OCI-LY3 (cell line): ENCODE measurements around the gene GOLGA2.

Experiments used
- H2AFZ ChIP-seq: fragments of 200-600, 300-600 bp; shearing (Covaris generic); 2 replicates; pipeline ENCODE4 v1.6.0; 2014; ENCODE audit warnings: antibody characterized with exemption, low read depth, low read length
- H3K27ac ChIP-seq: fragments of 200-600, 300-600 bp; sonication (generic); 2 replicates; pipeline ENCODE4 v1.5.1; 2014; ENCODE audit warnings: mild to moderate bottlenecking, low read length, moderate library complexity, mixed read lengths
- H3K27me3 ChIP-seq: fragments of 200-600, 300-600 bp; sonication (generic); 2 replicates; pipeline ENCODE4 v1.6.1; 2014; ENCODE audit warnings: low read depth, low read length, mixed read lengths
- H3K36me3 ChIP-seq: fragments of 200-600, 300-600 bp; sonication (generic); replicated peaks from 2 replicates; pipeline ENCODE3; 2014; ENCODE audit warnings: low read depth, low read length, mixed read lengths
- H3K4me1 ChIP-seq: fragments of 300-600, 200-600 bp; sonication (generic); 2 replicates; pipeline ENCODE4 v1.6.1; 2014; ENCODE audit warnings: low read length, mixed read lengths
- H3K4me2 ChIP-seq: fragments of 200-600, 300-600 bp; sonication (generic); 2 replicates; pipeline ENCODE4 v1.6.1; 2014; ENCODE audit warnings: low read length, mixed read lengths
- H3K4me3 ChIP-seq: fragments of 300-600, 200-600 bp; sonication (generic); 2 replicates; pipeline ENCODE4 v1.5.1; 2014; ENCODE audit warnings: antibody characterized with exemption, mild to moderate bottlenecking, low read length, moderate library complexity
- H3K79me2 ChIP-seq: fragments of 300-600, 200-600 bp; shearing (Covaris generic); 2 replicates; pipeline ENCODE4 v1.6.1; 2014; ENCODE audit warnings: mild to moderate bottlenecking, low read length, mixed read lengths
- H3K9ac ChIP-seq: fragments of 300-600, 200-600 bp; shearing (Covaris generic); 2 replicates; pipeline ENCODE4 v1.6.0; 2014; ENCODE audit warnings: mild to moderate bottlenecking, low read length, moderate library complexity
- H3K9me3 ChIP-seq: fragments of 200-600, 300-600 bp; shearing (Covaris generic); 2 replicates; pipeline ENCODE4 v1.6.1; 2014; ENCODE audit warnings: low read length, mixed read lengths; ENCODE audit not compliant: insufficient read depth
- H4K20me1 ChIP-seq: fragments of 200-600, 300-600 bp; sonication (generic); 2 replicates; pipeline ENCODE4 v1.6.1; 2016; ENCODE audit warnings: low read length, mixed read lengths; ENCODE audit not compliant: insufficient read depth
- CTCF ChIP-seq: fragments of 200-600, 300-600 bp; sonication (generic); IDR thresholded peaks from 2 replicates; pipeline ENCODE4 v1.5.1; 2014; ENCODE audit warnings: antibody characterized with exemption, low read length, low read depth
- EZH2phosphoT487 ChIP-seq: fragments of 200-600 bp; shearing (Covaris generic); IDR thresholded peaks from 2 replicates; pipeline ENCODE4 v1.6.1; 2018; ENCODE audit warnings: antibody characterized with exemption, mixed run types, low read depth

The GOLGA2 gene

GRCh38 chr9:128265348-128265847 is 10.4 kb downstream of the GOLGA2 start:
- Histone ChIP-seq H3K4me3 (no peak overlapping the region), H3K9ac (no peak overlapping the region), H3K4me1 (no peaks in the 10 kb centered on the region), H2AFZ (no peak overlapping the region), H3K9me3 (no peaks in the 10 kb centered on the region), H3K79me2 (no peaks in the 10 kb centered on the region), H3K4me2 (no peak overlapping the region), H3K36me3 (no peaks in the 10 kb centered on the region), H3K27ac (no peak overlapping the region), H3K27me3 (no peaks in the 10 kb centered on the region), H4K20me1 (no peaks in the 10 kb centered on the region)
- TF ChIP-seq CTCF (no peak), EZH2phosphoT487 (no peak)

- no peak overlapping the region for H2AFZ ChIP-seq
- TF ChIP-seq EZH2phosphoT487 (no peak), CTCF (no peak)
Measured at GRCh38 chr9:128262687-128263086, 13.1 kb downstream of the GOLGA2 start.

GRCh38 chr9:128260340-128260739 is 15.5 kb downstream of the GOLGA2 start:
- TF ChIP-seq EZH2phosphoT487 = no peak
- TF ChIP-seq CTCF = no peak
- no peak overlapping the region for H3K27ac ChIP-seq
- no peak overlapping the region for H3K4me2 ChIP-seq
- no peaks in the 10 kb centered on the region for H3K4me1 ChIP-seq
- H3K36me3 ChIP-seq = no peaks in the 10 kb centered on the region
- H3K9me3 ChIP-seq = no peaks in the 10 kb centered on the region
- no peak overlapping the region for H3K9ac ChIP-seq
- H3K27me3 ChIP-seq = no peaks in the 10 kb centered on the region
- no peaks in the 10 kb centered on the region for H3K79me2 ChIP-seq
- H4K20me1 ChIP-seq = no peaks in the 10 kb centered on the region
- no peak overlapping the region for H2AFZ ChIP-seq
- H3K4me3 ChIP-seq = no peak overlapping the region

More at GRCh38 chr9:128262687-128263086, 13.1 kb downstream of the GOLGA2 start:
- H3K9ac ChIP-seq = no peak overlapping the region
- no peaks in the 10 kb centered on the region for H3K27me3 ChIP-seq
- H3K4me2 ChIP-seq = no peak overlapping the region
- no peaks in the 10 kb centered on the region for H3K79me2 ChIP-seq
- H4K20me1 ChIP-seq = no peaks in the 10 kb centered on the region
- H3K4me1 ChIP-seq = no peaks in the 10 kb centered on the region
- no peaks in the 10 kb centered on the region for H3K36me3 ChIP-seq
- no peak overlapping the region for H3K4me3 ChIP-seq
- no peaks in the 10 kb centered on the region for H3K9me3 ChIP-seq
- H3K27ac ChIP-seq = no peak overlapping the region

GRCh38 chr9:128259156-128259555 is 16.7 kb downstream of the GOLGA2 start:
- TF ChIP-seq EZH2phosphoT487 (no peak), CTCF (no peak)

More at GRCh38 chr9:128259156-128259555, 16.7 kb downstream of the GOLGA2 start:
- Histone ChIP-seq H3K27ac (no peak overlapping the region), H4K20me1 (no peaks in the 10 kb centered on the region), H3K9me3 (no peaks in the 10 kb centered on the region), H3K4me2 (no peak overlapping the region), H3K4me1 (no peaks in the 10 kb centered on the region), H2AFZ (no peak overlapping the region), H3K9ac (no peak overlapping the region), H3K36me3 (no peaks in the 10 kb centered on the region), H3K79me2 (no peaks in the 10 kb centered on the region), H3K4me3 (no peak overlapping the region), H3K27me3 (no peaks in the 10 kb centered on the region)
